Lung microvascular endothelial cell (primary cell): ENCODE data around the gene AGAP1. TPM values are rescaled to one million over a fixed set of nuclear protein-coding genes. Genes with fewer than 3 reads are reported as not detected.

Source experiments
- DNase-seq, 2 donors: peaks; one replicate each; pipeline versions ENCODE4 v3.0.0 to v3.0.0-alpha.2; 2010; ENCODE audit warnings: low read depth in 2 of 2
- total RNA-seq: library from RNA; depleted of rRNA; stranded (reverse); fragments of >200 nt; gene quantifications from 2 replicates; pipeline ENCODE4 v1.2.1, GENCODE V29; 2014

The AGAP1 gene
- total RNA-seq, 1 donor from 2014 or later, result 3.4 TPM

- DNase-seq, result no peak
Observed at GRCh38 chr2:235981631-235982030, 487.8 kb downstream of the AGAP1 start.

GRCh38 chr2:235983016-235983415 is 489.2 kb downstream of the AGAP1 start:
- no peak for DNase-seq

DNA sequence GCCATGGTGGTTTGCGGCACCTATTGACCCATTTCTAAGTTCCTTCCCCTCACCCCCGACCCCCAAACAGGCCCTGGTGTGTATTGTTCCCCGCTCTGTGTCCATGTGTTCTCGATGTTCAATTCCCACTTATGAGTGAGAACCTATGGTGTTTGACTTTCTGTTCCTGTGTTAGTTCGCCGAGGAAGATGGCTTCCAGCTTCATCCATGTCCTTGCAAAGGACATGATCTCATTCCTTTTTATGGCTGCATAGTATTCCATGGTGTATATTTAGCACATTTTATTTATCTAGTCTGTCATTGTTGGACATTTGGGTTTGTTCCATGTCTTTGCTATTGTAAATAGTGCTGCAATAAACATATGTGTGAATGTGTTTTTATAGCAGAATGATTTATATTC is 490.7 kb downstream of the AGAP1 start:
- DNase-seq, result no peak

GRCh38 chr2:235986361-235986760 is 492.5 kb downstream of the AGAP1 start:
- no peak for DNase-seq

- no peak for DNase-seq
Observed at GRCh38 chr2:235988271-235989015, 494.6 kb downstream of the AGAP1 start.

- DNase-seq, result no peak
Observed at GRCh38 chr2:235989591-235989990, 495.7 kb downstream of the AGAP1 start.

DNA sequence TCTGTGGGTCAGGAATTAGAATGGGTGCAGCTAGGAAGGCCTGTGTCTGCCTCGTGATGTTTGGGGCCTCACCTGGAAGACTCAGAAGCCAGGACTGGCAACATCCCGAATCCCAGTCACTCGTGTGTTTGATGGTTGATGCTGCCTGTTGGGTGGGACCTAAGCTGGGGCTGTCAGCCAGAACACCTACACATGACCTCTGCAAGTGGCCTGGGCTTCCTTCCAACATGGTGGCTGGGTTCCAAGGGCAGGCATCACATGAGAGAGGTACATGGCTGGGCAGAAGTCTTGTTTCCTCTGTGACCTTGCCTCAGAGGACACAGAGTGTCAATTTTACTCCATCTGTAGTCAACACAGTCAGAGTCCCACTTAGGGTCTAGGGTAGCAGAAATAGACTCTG is 496.5 kb downstream of the AGAP1 start:
- DNase-seq, result peak in 1 of 2 donors; percentile 45

DNA sequence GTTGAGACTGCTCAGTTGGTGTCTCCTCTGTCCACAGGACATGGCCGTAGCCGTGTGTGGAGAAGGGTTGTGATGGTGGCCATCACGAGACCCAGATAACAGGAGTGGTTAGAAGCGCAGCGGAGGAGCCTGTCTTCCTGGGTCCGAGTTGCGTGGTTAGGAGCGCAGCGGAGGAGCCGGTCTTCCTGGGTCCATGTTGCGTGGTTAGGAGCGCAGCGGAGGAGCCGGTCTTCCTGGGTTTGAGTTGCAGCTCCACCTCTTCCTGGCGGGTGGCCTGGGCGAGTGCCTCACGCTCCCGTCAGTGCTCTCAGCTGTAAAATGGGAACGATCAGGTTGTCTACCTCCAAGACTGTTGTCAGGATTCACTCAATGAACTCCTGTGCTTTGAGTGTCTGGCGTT is 498.2 kb downstream of the AGAP1 start:
- no peak for DNase-seq

- DNase-seq, result no peak
Observed at GRCh38 chr2:235996419-235996818, 502.6 kb downstream of the AGAP1 start.

GRCh38 chr2:235999011-235999410 is 505.2 kb downstream of the AGAP1 start:
- no peak for DNase-seq

GRCh38 chr2:236001166-236001828 is 507.5 kb downstream of the AGAP1 start:
- peak; percentile 67 to 95 for DNase-seq

DNA sequence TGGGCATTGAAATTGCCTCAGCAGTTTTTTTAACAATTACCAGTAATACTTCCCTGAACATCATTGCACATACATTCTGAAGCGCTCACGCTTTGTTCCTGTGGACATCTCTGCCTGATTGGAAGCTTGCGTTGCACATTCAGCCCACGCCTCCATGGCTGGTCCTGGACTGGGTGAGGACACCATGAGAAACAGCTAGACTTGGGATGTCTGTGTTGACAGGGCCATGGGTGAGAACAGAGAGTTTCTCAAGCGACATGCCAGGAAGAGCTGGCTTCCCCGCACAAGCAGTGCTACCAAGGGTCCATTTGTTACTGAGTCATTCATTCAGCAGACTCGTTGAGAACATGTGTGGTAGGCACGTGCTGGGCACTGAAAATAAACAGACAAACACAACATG is 508.0 kb downstream of the AGAP1 start:
- DNase-seq, result peak; percentile 46 to 83

GRCh38 chr2:236008006-236008405 is 514.2 kb downstream of the AGAP1 start:
- no peak for DNase-seq

DNA sequence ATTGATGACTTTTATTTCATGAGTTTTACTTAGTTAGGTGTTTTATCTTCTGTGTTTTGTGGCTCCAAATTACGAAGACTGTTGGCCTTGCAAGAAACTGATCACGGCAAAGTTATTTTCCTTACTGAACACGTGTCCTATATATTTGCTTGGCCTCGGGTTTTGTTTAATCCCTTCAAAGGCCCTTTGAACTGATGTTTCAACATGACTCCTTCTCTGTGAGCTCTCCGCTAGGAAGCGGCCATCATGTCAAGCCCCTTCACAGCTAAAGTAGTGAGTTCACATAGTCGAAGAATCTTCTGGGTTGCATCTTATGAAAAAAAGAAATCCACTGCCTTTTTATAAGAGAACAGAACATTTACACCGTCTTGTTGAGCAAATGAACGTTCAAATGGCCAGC is 515.0 kb downstream of the AGAP1 start:
- no peak for DNase-seq

DNA sequence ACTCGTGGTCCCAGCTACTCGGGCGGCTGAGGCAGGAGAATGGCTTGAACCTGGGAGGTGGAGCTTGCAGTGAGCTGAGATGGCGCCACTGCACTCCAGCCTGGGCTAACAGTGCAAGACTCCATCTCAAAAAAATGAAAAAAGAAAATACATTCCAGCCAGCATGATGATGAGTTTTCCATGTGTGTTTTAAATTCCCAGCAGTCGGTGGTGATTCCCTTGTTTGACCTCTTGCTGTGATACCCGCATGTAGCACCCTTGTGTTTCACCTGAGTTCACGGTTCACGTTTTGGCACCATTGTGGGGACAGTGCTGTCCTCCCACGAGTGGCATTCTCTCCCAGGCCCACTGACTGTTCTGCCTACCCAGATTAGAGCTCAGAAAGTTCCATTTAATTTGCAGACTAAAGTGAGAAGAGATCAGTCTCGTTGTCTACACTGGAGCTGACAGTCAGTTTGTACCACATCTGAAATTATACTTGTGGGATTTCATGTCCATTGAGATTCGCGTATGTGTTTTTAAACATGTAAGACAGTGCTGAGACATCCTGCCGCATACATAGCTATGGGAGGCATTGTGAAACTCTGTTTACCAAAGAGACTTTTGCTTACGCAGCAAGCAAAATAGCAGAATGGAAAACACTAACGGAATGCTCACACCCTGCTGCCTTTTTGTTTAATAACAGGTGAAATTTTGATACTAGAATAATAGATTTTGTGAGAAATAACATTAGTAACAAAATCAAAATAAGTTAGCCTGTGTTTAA is 517.3 kb downstream of the AGAP1 start:
- DNase-seq, result no peak

- DNase-seq, result no peak
Observed at GRCh38 chr2:236012155-236012554, 518.3 kb downstream of the AGAP1 start.

GRCh38 chr2:236014408-236015131 is 520.7 kb downstream of the AGAP1 start:
- DNase-seq, result no peak

DNA sequence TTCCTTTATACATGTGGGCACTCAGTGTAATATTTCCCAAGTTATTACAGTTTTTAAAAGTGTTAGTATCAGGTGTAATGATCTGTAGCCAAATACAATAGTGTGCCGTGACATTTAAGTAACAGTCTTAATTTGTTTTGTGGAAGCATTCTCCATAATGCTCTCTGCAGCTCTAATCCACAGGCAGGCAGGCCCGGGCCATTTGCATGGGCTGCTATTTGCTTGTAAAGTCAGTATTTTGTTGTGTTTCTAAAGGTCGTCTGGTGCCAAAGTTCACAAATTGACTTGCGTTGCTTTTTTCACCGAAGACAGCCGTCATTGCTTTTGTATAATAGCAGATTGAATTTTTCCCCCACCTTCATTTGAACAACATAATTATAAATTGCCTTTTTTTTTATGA is 521.3 kb downstream of the AGAP1 start:
- DNase-seq, result no peak

- no peak for DNase-seq
Observed at GRCh38 chr2:236016496-236016895, 522.7 kb downstream of the AGAP1 start.

- no peak for DNase-seq
Observed at GRCh38 chr2:236017446-236017845, 523.6 kb downstream of the AGAP1 start.

DNA sequence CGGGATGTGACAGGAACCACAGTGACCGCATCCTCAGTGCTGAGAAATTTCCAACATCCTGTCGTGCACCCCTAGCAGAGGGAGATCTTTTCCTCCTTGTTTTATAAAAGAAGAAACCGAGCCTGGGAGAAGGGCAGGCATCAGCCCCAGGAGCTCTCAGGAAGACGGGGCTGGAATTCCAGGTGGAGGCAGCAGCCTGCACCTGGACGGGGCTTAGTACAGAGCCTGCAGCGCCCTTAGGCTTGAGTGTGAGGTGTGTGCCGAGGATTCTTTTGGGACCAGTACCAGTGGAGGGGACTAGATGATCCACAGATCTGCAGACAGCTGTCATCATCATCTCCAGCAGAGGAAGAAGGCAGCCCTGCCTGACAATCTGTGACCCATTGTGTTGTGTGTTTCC is 525.6 kb downstream of the AGAP1 start:
- no peak for DNase-seq
